SK-N-SH treated with all-trans-retinoic acid at 6 μM for 48 hours (cell line): Measurements from ENCODE around the gene ANKRD18A.

Experiments used
- ATAC-seq: fragments of 200-7000 bp; cut with Tn5 transposase; 3 replicates; pipeline ENCODE4 v1.9.1; 2020; ENCODE audit warnings: mild to moderate bottlenecking, moderate library complexity
- ARNTL ChIP-seq: fragments of 450-650 bp; formaldehyde crosslinking; IDR thresholded peaks from 2 replicates; pipeline ENCODE4 v1.5.0; 2020; ENCODE audit warnings: low read depth, mild to moderate bottlenecking, moderate library complexity, borderline replicate concordance
- CSDC2 ChIP-seq: fragments of 250-450 bp; sonication (Bioruptor Pico); IDR thresholded peaks from 2 replicates; pipeline ENCODE4 v1.5.0; 2020; ENCODE audit warnings: mild to moderate bottlenecking, moderate library complexity
- ESRRG ChIP-seq: fragments of 250-450 bp; sonication (Bioruptor Pico); IDR thresholded peaks from 2 replicates; pipeline ENCODE4 v1.6.1; 2021; ENCODE audit warnings: mild to moderate bottlenecking
- GLIS3 ChIP-seq: fragments of 250-450 bp; sonication (Bioruptor Pico); IDR thresholded peaks from 2 replicates; pipeline ENCODE4 v1.5.0; 2020; ENCODE audit warnings: mild to moderate bottlenecking, moderate library complexity
- ISL1 ChIP-seq: fragments of 250-450 bp; sonication (Bioruptor Pico); IDR thresholded peaks from 2 replicates; pipeline ENCODE4 v2.1.2; 2022; ENCODE audit warnings: mild to moderate bottlenecking, moderate library complexity
- OSR1 ChIP-seq: fragments of 250-450 bp; sonication (Bioruptor Pico); IDR thresholded peaks from 2 replicates; pipeline ENCODE4 v1.8.0; 2022; ENCODE audit warnings: moderate library complexity, mild to moderate bottlenecking, inconsistent platforms
- PPARA ChIP-seq: fragments of 250-450 bp; sonication (Bioruptor Pico); IDR thresholded peaks from 2 replicates; pipeline ENCODE4 v1.5.0; 2020; ENCODE audit warnings: mild to moderate bottlenecking, borderline replicate concordance
- RARB ChIP-seq: fragments of 250-450 bp; sonication (Bioruptor Pico); IDR thresholded peaks from 2 replicates; pipeline ENCODE4 v1.8.0; 2021; ENCODE audit warnings: mild to moderate bottlenecking, moderate library complexity
- SNAI2 ChIP-seq: fragments of 250-450 bp; sonication (Bioruptor Pico); IDR thresholded peaks from 2 replicates; pipeline ENCODE4 v1.5.0; 2020; ENCODE audit warnings: mild to moderate bottlenecking, moderate library complexity
- TCF4 ChIP-seq: fragments of 250-450 bp; sonication (Bioruptor Pico); IDR thresholded peaks from 2 replicates; pipeline ENCODE4 v1.8.0; 2021; ENCODE audit warnings: mild to moderate bottlenecking, moderate library complexity, borderline replicate concordance
- TOX ChIP-seq: fragments of 250-450 bp; sonication (Bioruptor Pico); IDR thresholded peaks from 2 replicates; pipeline ENCODE4 v1.8.0; 2021; ENCODE audit warnings: mild to moderate bottlenecking, moderate library complexity, borderline replicate concordance
- ZC3H10 ChIP-seq: fragments of 250-450 bp; sonication (Bioruptor Pico); IDR thresholded peaks from 2 replicates; pipeline ENCODE4 v1.5.1; 2021; ENCODE audit warnings: mild to moderate bottlenecking, moderate library complexity
- ZFP3 ChIP-seq: fragments of 250-450 bp; sonication (Bioruptor Pico); IDR thresholded peaks from 2 replicates; pipeline ENCODE4 v1.5.0; 2020; ENCODE audit warnings: mild to moderate bottlenecking, moderate library complexity
- ZFP30 ChIP-seq: fragments of 450-650 bp; formaldehyde crosslinking; IDR thresholded peaks from 2 replicates; pipeline ENCODE4 v1.5.0; 2022; ENCODE audit warnings: mild to moderate bottlenecking, moderate library complexity
- ZNF565 ChIP-seq: fragments of 450-650 bp; formaldehyde crosslinking; conservative IDR thresholded peaks from 2 replicates; pipeline ENCODE4 v1.5.0; 2020; ENCODE audit warnings: low read depth, mild to moderate bottlenecking, moderate library complexity
- ZNF70 ChIP-seq: fragments of 450-650 bp; formaldehyde crosslinking; IDR thresholded peaks from 2 replicates; pipeline ENCODE4 v1.5.0; 2020; ENCODE audit warnings: mild to moderate bottlenecking, moderate library complexity
- ZNF8 ChIP-seq: fragments of 450-650 bp; formaldehyde crosslinking; IDR thresholded peaks from 2 replicates; pipeline ENCODE4 v1.5.0; 2020; ENCODE audit warnings: mild to moderate bottlenecking, moderate library complexity
- TF ChIP-seq, protein P1 (sequence below): fragments of 250-450 bp; sonication (Bioruptor Pico); IDR thresholded peaks from 2 replicates; pipeline ENCODE4 v1.8.0; 2020; ENCODE audit warnings: mild to moderate bottlenecking, moderate library complexity, borderline replicate concordance
- TF ChIP-seq, protein P2 (sequence below): fragments of 250-450 bp; sonication (Bioruptor Pico); IDR thresholded peaks from 2 replicates; pipeline ENCODE4 v1.5.0; 2020; ENCODE audit warnings: mild to moderate bottlenecking, moderate library complexity
- TF ChIP-seq, protein P3 (sequence below): fragments of 250-450 bp; sonication (Bioruptor Pico); IDR thresholded peaks from 2 replicates; pipeline ENCODE4 v1.5.1; 2021; ENCODE audit warnings: mild to moderate bottlenecking, moderate library complexity
- TF ChIP-seq, protein P4 (sequence below): fragments of 250-450 bp; sonication (Bioruptor Pico); IDR thresholded peaks from 2 replicates; pipeline ENCODE4 v1.8.0; 2021; ENCODE audit warnings: low read depth, mild to moderate bottlenecking, moderate library complexity, borderline replicate concordance

The ANKRD18A gene

DNA sequence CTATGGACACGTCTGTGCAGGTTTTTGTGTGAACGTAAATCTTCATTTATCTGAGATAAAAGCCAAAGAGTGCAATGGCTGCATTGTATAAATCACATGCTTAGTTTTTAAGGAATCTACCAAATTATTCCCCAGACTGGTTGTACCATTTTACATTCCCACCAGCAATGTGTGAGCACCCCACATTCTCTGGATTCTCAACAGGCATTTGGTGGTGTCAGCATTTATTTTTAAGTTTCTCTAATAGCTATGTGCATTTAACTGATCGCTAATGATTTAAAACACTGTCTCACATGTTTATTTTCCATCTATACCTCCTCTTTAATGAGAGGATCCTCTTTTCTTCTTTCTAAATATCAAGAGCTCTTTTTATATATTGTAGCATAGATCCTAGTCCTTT lies 13.9 kb upstream of the ANKRD18A start:
- TF ChIP-seq PPARA (no peak), SNAI2 (CRISPR knock-in tag) (no peak), ESRRG (no peak), ZNF70 (CRISPR knock-in tag) (no peak), TCF4 (CRISPR knock-in tag) (no peak)
- ATAC-seq, result no peak

DNA sequence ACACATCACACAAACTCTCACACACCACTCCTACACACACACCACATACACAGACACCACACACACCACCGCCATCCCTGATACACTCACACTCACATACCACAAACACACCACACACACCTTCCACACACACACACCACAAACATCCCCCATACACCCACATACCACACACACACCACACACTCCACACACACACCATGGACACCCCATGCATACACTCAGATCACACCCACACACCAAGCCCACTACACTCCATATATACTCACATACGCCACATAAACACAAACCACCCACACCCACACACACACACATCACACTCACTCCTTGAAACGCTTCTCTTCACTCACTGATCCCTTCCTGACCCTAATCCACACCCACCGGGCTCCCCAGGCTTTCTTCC lies 9.1 kb upstream of the ANKRD18A start:
- TF ChIP-seq ZNF565 (CRISPR knock-in tag), result no peak
- TF ChIP-seq, protein P1, sequence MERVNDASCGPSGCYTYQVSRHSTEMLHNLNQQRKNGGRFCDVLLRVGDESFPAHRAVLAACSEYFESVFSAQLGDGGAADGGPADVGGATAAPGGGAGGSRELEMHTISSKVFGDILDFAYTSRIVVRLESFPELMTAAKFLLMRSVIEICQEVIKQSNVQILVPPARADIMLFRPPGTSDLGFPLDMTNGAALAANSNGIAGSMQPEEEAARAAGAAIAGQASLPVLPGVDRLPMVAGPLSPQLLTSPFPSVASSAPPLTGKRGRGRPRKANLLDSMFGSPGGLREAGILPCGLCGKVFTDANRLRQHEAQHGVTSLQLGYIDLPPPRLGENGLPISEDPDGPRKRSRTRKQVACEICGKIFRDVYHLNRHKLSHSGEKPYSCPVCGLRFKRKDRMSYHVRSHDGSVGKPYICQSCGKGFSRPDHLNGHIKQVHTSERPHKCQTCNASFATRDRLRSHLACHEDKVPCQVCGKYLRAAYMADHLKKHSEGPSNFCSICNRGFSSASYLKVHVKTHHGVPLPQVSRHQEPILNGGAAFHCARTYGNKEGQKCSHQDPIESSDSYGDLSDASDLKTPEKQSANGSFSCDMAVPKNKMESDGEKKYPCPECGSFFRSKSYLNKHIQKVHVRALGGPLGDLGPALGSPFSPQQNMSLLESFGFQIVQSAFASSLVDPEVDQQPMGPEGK, result no peak
- no peak for TF ChIP-seq ZNF8 (CRISPR knock-in tag)
- TF ChIP-seq GLIS3 (CRISPR knock-in tag), result no peak
- TF ChIP-seq ESRRG, result no peak
- TF ChIP-seq, all 23 proteins: peak for 0
- ATAC-seq, result no peak

DNA sequence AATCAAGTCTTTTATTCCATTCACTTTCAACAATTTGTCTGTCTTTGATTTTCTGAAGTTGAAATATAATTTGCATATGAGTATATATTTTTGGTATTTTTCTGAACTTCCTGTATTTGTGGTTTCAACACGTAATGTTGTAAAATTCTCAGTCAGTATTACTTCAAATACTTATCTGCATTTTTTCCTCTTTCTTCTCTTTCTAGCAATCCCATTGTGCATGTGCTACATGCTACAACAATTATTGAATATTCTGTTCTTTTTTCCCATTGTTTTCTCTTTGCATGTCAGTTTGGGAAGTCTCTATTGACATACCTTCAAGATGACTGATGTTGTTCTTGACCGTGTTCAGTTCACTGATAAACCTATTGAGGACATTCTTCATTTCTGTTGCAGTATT lies 5.6 kb upstream of the ANKRD18A start:
- TF ChIP-seq ZNF70 (CRISPR knock-in tag), result no peak
- no peak for TF ChIP-seq OSR1 (CRISPR knock-in tag)
- no peak for TF ChIP-seq TOX
- ATAC-seq, result no peak

DNA sequence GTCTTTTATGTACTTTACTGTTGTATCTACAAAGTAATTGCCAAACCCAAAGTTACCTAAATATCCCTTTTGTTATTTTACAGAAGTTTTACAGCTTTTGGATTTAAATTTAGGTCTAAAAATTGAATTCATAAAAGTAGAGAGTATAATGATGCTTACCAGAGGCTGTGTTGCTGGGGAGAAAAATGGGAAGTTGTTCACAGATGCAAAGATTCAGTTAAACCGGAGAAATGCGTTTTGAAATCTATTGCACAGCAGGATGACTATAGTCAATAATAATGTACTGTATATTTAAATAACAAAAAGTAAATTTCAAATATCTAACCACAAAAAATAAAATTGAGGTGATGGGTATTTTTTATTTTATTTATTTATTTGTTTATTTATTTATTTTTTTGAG lies 2.6 kb upstream of the ANKRD18A start:
- ATAC-seq, result no peak
- TF ChIP-seq ARNTL (CRISPR knock-in tag), result no peak
- no peak for TF ChIP-seq ZNF8 (CRISPR knock-in tag)
- no peak for TF ChIP-seq OSR1 (CRISPR knock-in tag)
- no peak for TF ChIP-seq GLIS3 (CRISPR knock-in tag)
- TF ChIP-seq ISL1, result no peak
- no peak for TF ChIP-seq ZC3H10 (CRISPR knock-in tag)
- no peak for TF ChIP-seq TCF4 (CRISPR knock-in tag)
- TF ChIP-seq CSDC2 (CRISPR knock-in tag), result no peak
- TF ChIP-seq, protein P2, sequence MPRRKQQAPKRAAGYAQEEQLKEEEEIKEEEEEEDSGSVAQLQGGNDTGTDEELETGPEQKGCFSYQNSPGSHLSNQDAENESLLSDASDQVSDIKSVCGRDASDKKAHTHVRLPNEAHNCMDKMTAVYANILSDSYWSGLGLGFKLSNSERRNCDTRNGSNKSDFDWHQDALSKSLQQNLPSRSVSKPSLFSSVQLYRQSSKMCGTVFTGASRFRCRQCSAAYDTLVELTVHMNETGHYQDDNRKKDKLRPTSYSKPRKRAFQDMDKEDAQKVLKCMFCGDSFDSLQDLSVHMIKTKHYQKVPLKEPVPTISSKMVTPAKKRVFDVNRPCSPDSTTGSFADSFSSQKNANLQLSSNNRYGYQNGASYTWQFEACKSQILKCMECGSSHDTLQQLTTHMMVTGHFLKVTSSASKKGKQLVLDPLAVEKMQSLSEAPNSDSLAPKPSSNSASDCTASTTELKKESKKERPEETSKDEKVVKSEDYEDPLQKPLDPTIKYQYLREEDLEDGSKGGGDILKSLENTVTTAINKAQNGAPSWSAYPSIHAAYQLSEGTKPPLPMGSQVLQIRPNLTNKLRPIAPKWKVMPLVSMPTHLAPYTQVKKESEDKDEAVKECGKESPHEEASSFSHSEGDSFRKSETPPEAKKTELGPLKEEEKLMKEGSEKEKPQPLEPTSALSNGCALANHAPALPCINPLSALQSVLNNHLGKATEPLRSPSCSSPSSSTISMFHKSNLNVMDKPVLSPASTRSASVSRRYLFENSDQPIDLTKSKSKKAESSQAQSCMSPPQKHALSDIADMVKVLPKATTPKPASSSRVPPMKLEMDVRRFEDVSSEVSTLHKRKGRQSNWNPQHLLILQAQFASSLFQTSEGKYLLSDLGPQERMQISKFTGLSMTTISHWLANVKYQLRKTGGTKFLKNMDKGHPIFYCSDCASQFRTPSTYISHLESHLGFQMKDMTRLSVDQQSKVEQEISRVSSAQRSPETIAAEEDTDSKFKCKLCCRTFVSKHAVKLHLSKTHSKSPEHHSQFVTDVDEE (CRISPR knock-in tag), result no peak
- TF ChIP-seq PPARA, result no peak
- TF ChIP-seq ZFP3 (CRISPR knock-in tag), result no peak
- no peak for TF ChIP-seq RARB (CRISPR knock-in tag)
- TF ChIP-seq, protein P3, sequence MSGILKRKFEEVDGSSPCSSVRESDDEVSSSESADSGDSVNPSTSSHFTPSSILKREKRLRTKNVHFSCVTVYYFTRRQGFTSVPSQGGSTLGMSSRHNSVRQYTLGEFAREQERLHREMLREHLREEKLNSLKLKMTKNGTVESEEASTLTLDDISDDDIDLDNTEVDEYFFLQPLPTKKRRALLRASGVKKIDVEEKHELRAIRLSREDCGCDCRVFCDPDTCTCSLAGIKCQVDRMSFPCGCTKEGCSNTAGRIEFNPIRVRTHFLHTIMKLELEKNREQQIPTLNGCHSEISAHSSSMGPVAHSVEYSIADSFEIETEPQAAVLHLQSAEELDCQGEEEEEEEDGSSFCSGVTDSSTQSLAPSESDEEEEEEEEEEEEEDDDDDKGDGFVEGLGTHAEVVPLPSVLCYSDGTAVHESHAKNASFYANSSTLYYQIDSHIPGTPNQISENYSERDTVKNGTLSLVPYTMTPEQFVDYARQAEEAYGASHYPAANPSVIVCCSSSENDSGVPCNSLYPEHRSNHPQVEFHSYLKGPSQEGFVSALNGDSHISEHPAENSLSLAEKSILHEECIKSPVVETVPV (CRISPR knock-in tag), result no peak
- TF ChIP-seq TOX, result no peak
- TF ChIP-seq, protein P1, result no peak
- TF ChIP-seq SNAI2 (CRISPR knock-in tag), result no peak
- TF ChIP-seq ZFP30 (CRISPR knock-in tag), result no peak
- TF ChIP-seq ZNF565 (CRISPR knock-in tag), result no peak
- TF ChIP-seq, protein P4, sequence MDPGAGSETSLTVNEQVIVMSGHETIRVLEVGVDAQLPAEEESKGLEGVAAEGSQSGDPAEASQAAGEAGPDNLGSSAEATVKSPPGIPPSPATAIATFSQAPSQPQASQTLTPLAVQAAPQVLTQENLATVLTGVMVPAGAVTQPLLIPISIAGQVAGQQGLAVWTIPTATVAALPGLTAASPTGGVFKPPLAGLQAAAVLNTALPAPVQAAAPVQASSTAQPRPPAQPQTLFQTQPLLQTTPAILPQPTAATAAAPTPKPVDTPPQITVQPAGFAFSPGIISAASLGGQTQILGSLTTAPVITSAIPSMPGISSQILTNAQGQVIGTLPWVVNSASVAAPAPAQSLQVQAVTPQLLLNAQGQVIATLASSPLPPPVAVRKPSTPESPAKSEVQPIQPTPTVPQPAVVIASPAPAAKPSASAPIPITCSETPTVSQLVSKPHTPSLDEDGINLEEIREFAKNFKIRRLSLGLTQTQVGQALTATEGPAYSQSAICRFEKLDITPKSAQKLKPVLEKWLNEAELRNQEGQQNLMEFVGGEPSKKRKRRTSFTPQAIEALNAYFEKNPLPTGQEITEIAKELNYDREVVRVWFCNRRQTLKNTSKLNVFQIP (CRISPR knock-in tag), result no peak
